Activated CD8-positive, alpha-beta T cell treated with anti-CD3 and anti-CD28 coated beads for 36 hours (primary cell): ENCODE data around the gene STK31. TPM values are rescaled to one million over a fixed set of nuclear protein-coding genes. Genes with fewer than 3 reads are reported as not detected.

Experiments
- ATAC-seq: fragments of 200-7000 bp; cut with Tn5 transposase; one replicate; pipeline ENCODE4 v1.10.0; 2021; ENCODE audit warnings: mild to moderate bottlenecking, moderate library complexity
- CTCF ChIA-PET: fragments of 350-600 bp; sonication (Branson Sonifier 250); formaldehyde crosslinking; loops from one replicate; lab custom pipeline; 2021; ENCODE audit warnings: antibody characterized with exemption; lab: Charles Lee
- POLR2A ChIA-PET: fragments of 350-600 bp; sonication (Branson Sonifier 250); formaldehyde crosslinking; loops from one replicate; lab custom pipeline; 2021; ENCODE audit warnings: antibody characterized with exemption; lab: Charles Lee
- DNase-seq: peaks from one replicate; pipeline ENCODE4 v3.0.0-alpha.2; 2020
- H3K27ac Mint-ChIP-seq: one replicate; pipeline ENCODE4 v1.8.0; 2021; ENCODE audit warnings: mild to moderate bottlenecking, mixed read lengths
- H3K27me3 Mint-ChIP-seq: one replicate; pipeline ENCODE4 v1.8.0; 2021; ENCODE audit warnings: mixed read lengths
- H3K36me3 Mint-ChIP-seq: one replicate; pipeline ENCODE4 v1.8.0; 2021; ENCODE audit warnings: low read depth, mixed read lengths
- H3K4me1 Mint-ChIP-seq: one replicate; pipeline ENCODE4 v1.8.0; 2021; ENCODE audit warnings: low read depth, mixed read lengths
- H3K4me3 Mint-ChIP-seq: one replicate; pipeline ENCODE4 v1.8.0; 2021; ENCODE audit warnings: mild to moderate bottlenecking, moderate library complexity, mixed read lengths
- H3K9me3 Mint-ChIP-seq: one replicate; pipeline ENCODE4 v1.8.0; 2021; ENCODE audit warnings: mixed read lengths
- CTCF ChIP-seq: fragments of 200-600 bp; IDR thresholded peaks from one replicate; pipeline ENCODE4 v1.8.0; 2022; ENCODE audit warnings: antibody characterized with exemption, mild to moderate bottlenecking
- intact Hi-C: fragments of 100-400 bp; cut with micrococcal nuclease; formaldehyde crosslinking; loops from one replicate; pipeline ENCODE4 v1.10.0; 2022
- total RNA-seq, 2 experiments: library from RNA; stranded (reverse); gene quantifications; one replicate each; pipeline ENCODE4 v1.2.3, GENCODE V29; 2021

Gene STK31
- total RNA-seq, 2 experiments from 2014 or later = 0.20 TPM; not detected in 1

GRCh38 chr7:23788843-23789242, 78.8 kb downstream of the STK31 start:
- Mint-ChIP-seq H3K36me3 (no peaks in the 10 kb centered on the region), H3K27me3 (no peaks in the 10 kb centered on the region), H3K27ac (no peak overlapping the region), H3K9me3 (no peaks in the 10 kb centered on the region), H3K4me1 (peaks cover 4% of the 10 kb centered on the region), H3K4me3 (no peak overlapping the region)
- intact Hi-C loops = no loop called here
- ChIA-PET POLR2A (no interaction called here), CTCF (no interaction called here)
- DNase-seq (no peak), ATAC-seq (no peak)
- TF ChIP-seq CTCF = no peak

- no peaks in the 10 kb centered on the region for H3K27me3 Mint-ChIP-seq
- POLR2A ChIA-PET = no interaction called here
- H3K9me3 Mint-ChIP-seq = peaks cover 19% of the 10 kb centered on the region
- peaks cover 4% of the 10 kb centered on the region for H3K4me1 Mint-ChIP-seq
- intact Hi-C loops = no loop called here
- no peak for TF ChIP-seq CTCF
- no peak for ATAC-seq
- H3K4me3 Mint-ChIP-seq = no peak overlapping the region
- CTCF ChIA-PET = no interaction called here
- DNase-seq = no peak
- peaks cover 12% of the 10 kb centered on the region for H3K36me3 Mint-ChIP-seq
- H3K27ac Mint-ChIP-seq = no peak overlapping the region
Observed at GRCh38 chr7:23791721-23792120, 81.7 kb downstream of the STK31 start.

GRCh38 chr7:23802720-23803397, 92.8 kb downstream of the STK31 start:
- CTCF ChIA-PET = no interaction called here
- Mint-ChIP-seq H3K9me3 (peaks cover 1% of the 10 kb centered on the region), H3K4me1 (no peaks in the 10 kb centered on the region), H3K27me3 (no peaks in the 10 kb centered on the region), H3K36me3 (no peaks in the 10 kb centered on the region), H3K27ac (no peak overlapping the region), H3K4me3 (no peak overlapping the region)
- ATAC-seq (no peak), DNase-seq (no peak)
- TF ChIP-seq CTCF = no peak
- POLR2A ChIA-PET = no interaction called here
- intact Hi-C loops = no loop called here

GRCh38 chr7:23804707-23805106, 94.7 kb downstream of the STK31 start:
- TF ChIP-seq CTCF = no peak
- DNase-seq (no peak), ATAC-seq (no peak)
- no peak overlapping the region for H3K4me3 Mint-ChIP-seq
- H3K36me3 Mint-ChIP-seq = no peaks in the 10 kb centered on the region
- no peak overlapping the region for H3K27ac Mint-ChIP-seq
- H3K4me1 Mint-ChIP-seq = no peaks in the 10 kb centered on the region
- POLR2A ChIA-PET = no interaction called here
- no peaks in the 10 kb centered on the region for H3K27me3 Mint-ChIP-seq
- CTCF ChIA-PET = interaction anchor here (1.1 kb wide), 1 partner anchor 108 kb away, joined by 3 read pairs; no protein-coding TSS in a partner anchor
- H3K9me3 Mint-ChIP-seq = peaks cover 1% of the 10 kb centered on the region
- intact Hi-C loops = no loop called here

- no peak for TF ChIP-seq CTCF
- peaks cover 14% of the 10 kb centered on the region for H3K9me3 Mint-ChIP-seq
- no peak for ATAC-seq
- DNase-seq = no peak
- intact Hi-C loops = no loop called here
- no peak overlapping the region for H3K27ac Mint-ChIP-seq
- H3K36me3 Mint-ChIP-seq = no peaks in the 10 kb centered on the region
- ChIA-PET POLR2A (no interaction called here), CTCF (no interaction called here)
- H3K4me1 Mint-ChIP-seq = no peaks in the 10 kb centered on the region
- H3K27me3 Mint-ChIP-seq = no peaks in the 10 kb centered on the region
- H3K4me3 Mint-ChIP-seq = no peak overlapping the region
Observed at GRCh38 chr7:23808421-23808820, 98.4 kb downstream of the STK31 start.
